Measurements from ENCODE around the gene SLC6A1.

SLC6A1 gene

DNA sequence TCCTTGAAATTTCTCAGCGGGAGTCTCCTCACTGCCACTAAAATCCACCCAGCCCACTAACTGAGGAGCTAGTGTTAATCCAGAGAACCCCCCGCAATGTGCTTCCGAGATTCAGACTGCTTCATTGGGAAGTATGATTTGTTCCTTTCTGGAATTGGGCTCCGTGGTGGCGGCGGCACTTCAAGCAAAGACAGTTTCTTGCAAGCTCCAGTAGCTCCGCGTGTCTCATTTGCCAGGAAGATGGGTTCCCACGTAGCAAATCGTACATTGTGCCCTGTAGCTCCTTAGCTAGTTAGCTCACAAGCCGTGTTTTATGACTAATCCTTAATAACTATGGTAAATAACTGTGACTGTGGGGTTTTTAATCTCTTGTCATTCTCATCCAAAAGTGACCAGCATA lies 45.4 kb downstream of the SLC6A1 start:
- ATAC-seq: no peak
- TF ChIP-seq OSR1 (CRISPR knock-in tag; IDR thresholded peaks at IDR 0.05) (no peak), ARNTL (CRISPR knock-in tag; IDR thresholded peaks at IDR 0.05; ENCODE audit: borderline replicate concordance, low read depth) (no peak), ZFP30 (CRISPR knock-in tag; IDR thresholded peaks at IDR 0.05) (no peak), SNAI2 (CRISPR knock-in tag; IDR thresholded peaks at IDR 0.05) (no peak), ZFP3 (CRISPR knock-in tag; IDR thresholded peaks at IDR 0.05) (no peak), TOX (CRISPR knock-in tag; IDR thresholded peaks at IDR 0.05; ENCODE audit: borderline replicate concordance) (no peak), ZNF70 (CRISPR knock-in tag; IDR thresholded peaks at IDR 0.05) (no peak), RARB (CRISPR knock-in tag; IDR thresholded peaks at IDR 0.05) (no peak), BACH2 (CRISPR knock-in tag; IDR thresholded peaks at IDR 0.05; ENCODE audit: borderline replicate concordance) (no peak), ISL1 (CRISPR knock-in tag; IDR thresholded peaks at IDR 0.05) (no peak), TCF4 (CRISPR knock-in tag; IDR thresholded peaks at IDR 0.05; ENCODE audit: borderline replicate concordance) (no peak), PPARA (CRISPR knock-in tag; IDR thresholded peaks at IDR 0.05; ENCODE audit: borderline replicate concordance) (no peak), ESRRG (CRISPR knock-in tag; IDR thresholded peaks at IDR 0.05) (no peak), ZC3H10 (CRISPR knock-in tag; IDR thresholded peaks at IDR 0.05) (no peak)
- TF ChIP-seq, protein P1, sequence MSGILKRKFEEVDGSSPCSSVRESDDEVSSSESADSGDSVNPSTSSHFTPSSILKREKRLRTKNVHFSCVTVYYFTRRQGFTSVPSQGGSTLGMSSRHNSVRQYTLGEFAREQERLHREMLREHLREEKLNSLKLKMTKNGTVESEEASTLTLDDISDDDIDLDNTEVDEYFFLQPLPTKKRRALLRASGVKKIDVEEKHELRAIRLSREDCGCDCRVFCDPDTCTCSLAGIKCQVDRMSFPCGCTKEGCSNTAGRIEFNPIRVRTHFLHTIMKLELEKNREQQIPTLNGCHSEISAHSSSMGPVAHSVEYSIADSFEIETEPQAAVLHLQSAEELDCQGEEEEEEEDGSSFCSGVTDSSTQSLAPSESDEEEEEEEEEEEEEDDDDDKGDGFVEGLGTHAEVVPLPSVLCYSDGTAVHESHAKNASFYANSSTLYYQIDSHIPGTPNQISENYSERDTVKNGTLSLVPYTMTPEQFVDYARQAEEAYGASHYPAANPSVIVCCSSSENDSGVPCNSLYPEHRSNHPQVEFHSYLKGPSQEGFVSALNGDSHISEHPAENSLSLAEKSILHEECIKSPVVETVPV (CRISPR knock-in tag; IDR thresholded peaks at IDR 0.05): no peak
- TF ChIP-seq, protein P2, sequence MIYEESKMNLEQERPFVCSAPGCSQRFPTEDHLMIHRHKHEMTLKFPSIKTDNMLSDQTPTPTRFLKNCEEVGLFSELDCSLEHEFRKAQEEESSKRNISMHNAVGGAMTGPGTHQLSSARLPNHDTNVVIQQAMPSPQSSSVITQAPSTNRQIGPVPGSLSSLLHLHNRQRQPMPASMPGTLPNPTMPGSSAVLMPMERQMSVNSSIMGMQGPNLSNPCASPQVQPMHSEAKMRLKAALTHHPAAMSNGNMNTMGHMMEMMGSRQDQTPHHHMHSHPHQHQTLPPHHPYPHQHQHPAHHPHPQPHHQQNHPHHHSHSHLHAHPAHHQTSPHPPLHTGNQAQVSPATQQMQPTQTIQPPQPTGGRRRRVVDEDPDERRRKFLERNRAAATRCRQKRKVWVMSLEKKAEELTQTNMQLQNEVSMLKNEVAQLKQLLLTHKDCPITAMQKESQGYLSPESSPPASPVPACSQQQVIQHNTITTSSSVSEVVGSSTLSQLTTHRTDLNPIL (CRISPR knock-in tag; IDR thresholded peaks at IDR 0.05; ENCODE audit: low read depth): no peak

- TF ChIP-seq, protein P1 (CRISPR knock-in tag; IDR thresholded peaks at IDR 0.05): no peak
- no peak for TF ChIP-seq ISL1 (CRISPR knock-in tag; IDR thresholded peaks at IDR 0.05)
- TF ChIP-seq ZNF8 (CRISPR knock-in tag; IDR thresholded peaks at IDR 0.05): no peak
- no peak for TF ChIP-seq TOX (CRISPR knock-in tag; IDR thresholded peaks at IDR 0.05; ENCODE audit: borderline replicate concordance)
- TF ChIP-seq ZNF70 (CRISPR knock-in tag; IDR thresholded peaks at IDR 0.05): no peak
- no peak for TF ChIP-seq OSR1 (CRISPR knock-in tag; IDR thresholded peaks at IDR 0.05)
- TF ChIP-seq, protein P3, sequence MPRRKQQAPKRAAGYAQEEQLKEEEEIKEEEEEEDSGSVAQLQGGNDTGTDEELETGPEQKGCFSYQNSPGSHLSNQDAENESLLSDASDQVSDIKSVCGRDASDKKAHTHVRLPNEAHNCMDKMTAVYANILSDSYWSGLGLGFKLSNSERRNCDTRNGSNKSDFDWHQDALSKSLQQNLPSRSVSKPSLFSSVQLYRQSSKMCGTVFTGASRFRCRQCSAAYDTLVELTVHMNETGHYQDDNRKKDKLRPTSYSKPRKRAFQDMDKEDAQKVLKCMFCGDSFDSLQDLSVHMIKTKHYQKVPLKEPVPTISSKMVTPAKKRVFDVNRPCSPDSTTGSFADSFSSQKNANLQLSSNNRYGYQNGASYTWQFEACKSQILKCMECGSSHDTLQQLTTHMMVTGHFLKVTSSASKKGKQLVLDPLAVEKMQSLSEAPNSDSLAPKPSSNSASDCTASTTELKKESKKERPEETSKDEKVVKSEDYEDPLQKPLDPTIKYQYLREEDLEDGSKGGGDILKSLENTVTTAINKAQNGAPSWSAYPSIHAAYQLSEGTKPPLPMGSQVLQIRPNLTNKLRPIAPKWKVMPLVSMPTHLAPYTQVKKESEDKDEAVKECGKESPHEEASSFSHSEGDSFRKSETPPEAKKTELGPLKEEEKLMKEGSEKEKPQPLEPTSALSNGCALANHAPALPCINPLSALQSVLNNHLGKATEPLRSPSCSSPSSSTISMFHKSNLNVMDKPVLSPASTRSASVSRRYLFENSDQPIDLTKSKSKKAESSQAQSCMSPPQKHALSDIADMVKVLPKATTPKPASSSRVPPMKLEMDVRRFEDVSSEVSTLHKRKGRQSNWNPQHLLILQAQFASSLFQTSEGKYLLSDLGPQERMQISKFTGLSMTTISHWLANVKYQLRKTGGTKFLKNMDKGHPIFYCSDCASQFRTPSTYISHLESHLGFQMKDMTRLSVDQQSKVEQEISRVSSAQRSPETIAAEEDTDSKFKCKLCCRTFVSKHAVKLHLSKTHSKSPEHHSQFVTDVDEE (CRISPR knock-in tag; IDR thresholded peaks at IDR 0.05): no peak
- no peak for TF ChIP-seq BACH2 (CRISPR knock-in tag; IDR thresholded peaks at IDR 0.05; ENCODE audit: borderline replicate concordance)
- no peak for ATAC-seq
Measured at GRCh38 chr3:11045536-11045935, 53.0 kb downstream of the SLC6A1 start.

DNA sequence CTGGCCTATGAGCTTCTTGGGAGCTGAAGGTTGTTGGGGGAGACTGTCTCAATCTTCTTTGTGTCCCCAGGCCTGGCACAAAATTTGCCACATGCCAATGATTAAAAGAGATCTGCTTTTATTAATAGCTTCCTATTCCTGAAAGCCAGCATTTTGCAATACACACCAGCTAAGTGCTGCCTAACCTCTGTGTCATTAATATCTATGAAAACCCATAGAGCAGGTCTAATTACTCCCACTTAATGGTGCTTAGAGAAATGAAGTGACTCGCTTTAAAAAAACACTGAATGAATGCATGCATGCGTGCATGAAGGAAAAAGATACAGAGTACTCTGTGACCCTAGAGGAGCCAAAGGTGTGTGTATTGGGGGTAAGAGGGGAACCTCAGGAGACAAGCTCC lies 55.0 kb downstream of the SLC6A1 start:
- no peak for TF ChIP-seq ISL1 (CRISPR knock-in tag; IDR thresholded peaks at IDR 0.05)
- no peak for TF ChIP-seq GLIS3 (CRISPR knock-in tag; IDR thresholded peaks at IDR 0.05)
- TF ChIP-seq RARB (CRISPR knock-in tag; IDR thresholded peaks at IDR 0.05): no peak
- TF ChIP-seq ARNTL (CRISPR knock-in tag; IDR thresholded peaks at IDR 0.05; ENCODE audit: borderline replicate concordance, low read depth): no peak
- no peak for TF ChIP-seq ZNF8 (CRISPR knock-in tag; IDR thresholded peaks at IDR 0.05)
- no peak for TF ChIP-seq BACH2 (CRISPR knock-in tag; IDR thresholded peaks at IDR 0.05; ENCODE audit: borderline replicate concordance)
- no peak for TF ChIP-seq CSDC2 (CRISPR knock-in tag; IDR thresholded peaks at IDR 0.05)
- no peak for TF ChIP-seq ZFP3 (CRISPR knock-in tag; IDR thresholded peaks at IDR 0.05)
- TF ChIP-seq OSR1 (CRISPR knock-in tag; IDR thresholded peaks at IDR 0.05): no peak
- TF ChIP-seq ZFP30 (CRISPR knock-in tag; IDR thresholded peaks at IDR 0.05): no peak
- TF ChIP-seq, protein P3 (CRISPR knock-in tag; IDR thresholded peaks at IDR 0.05): no peak
- TF ChIP-seq, protein P1 (CRISPR knock-in tag; IDR thresholded peaks at IDR 0.05): no peak
- no peak for TF ChIP-seq ZNF70 (CRISPR knock-in tag; IDR thresholded peaks at IDR 0.05)
- no peak for TF ChIP-seq PPARA (CRISPR knock-in tag; IDR thresholded peaks at IDR 0.05; ENCODE audit: borderline replicate concordance)
- TF ChIP-seq SNAI2 (CRISPR knock-in tag; IDR thresholded peaks at IDR 0.05): no peak
- TF ChIP-seq, protein P2 (CRISPR knock-in tag; IDR thresholded peaks at IDR 0.05; ENCODE audit: low read depth): no peak
- no peak for TF ChIP-seq ZC3H10 (CRISPR knock-in tag; IDR thresholded peaks at IDR 0.05)
- no peak for ATAC-seq
